ENCODE measurements around the gene CNPY1. TPM values are rescaled to one million over a fixed set of nuclear protein-coding genes. Genes with fewer than 3 reads are reported as not detected.

Gene CNPY1
- polyA plus RNA-seq, 1 donor from 2014 or later = 0.36 TPM

DNA sequence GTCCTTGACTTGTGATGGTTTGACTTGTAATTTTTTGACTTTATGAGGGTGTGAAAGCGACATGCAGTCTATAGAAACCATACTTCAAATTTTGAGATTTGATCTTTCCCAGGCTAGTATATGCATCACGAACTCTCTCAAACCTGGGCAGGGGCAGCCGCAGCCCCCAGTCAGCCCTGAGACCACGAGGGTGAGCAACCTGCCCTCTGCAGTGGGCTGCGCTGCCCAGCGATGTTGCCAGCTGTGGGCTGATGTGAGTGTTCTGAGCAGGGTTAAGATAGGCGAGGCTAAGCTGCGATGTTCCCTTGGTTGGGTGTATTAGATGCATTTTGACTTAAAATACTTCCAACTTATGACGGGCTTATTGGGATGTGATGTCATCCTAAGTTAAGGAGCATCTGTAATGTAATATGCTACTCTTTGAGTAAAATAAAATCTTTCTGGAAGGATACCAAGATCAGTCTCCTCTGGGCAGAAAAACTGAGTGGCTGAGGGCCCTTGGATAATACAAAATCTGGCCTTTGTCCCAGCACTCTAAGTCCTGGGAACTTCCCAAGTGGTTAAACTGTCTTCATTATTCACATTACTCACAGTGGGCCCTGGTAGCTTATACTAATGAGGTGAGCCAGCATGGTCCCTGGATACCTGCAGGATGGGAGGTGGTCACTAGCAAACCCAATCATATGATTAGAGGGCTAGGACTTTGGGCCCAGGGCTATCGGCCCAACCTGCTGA is 28.4 kb upstream of the CNPY1 start:
- no peak overlapping the region for H3K4me3 ChIP-seq (ENCODE audit: low read length)
- H3F3A ChIP-seq (ENCODE audit: insufficient read depth, low read length, poor library complexity, severe bottlenecking) = no peaks in the 10 kb centered on the region
- no peak overlapping the region for H3K4me2 ChIP-seq (ENCODE audit: low read length)
- no peak overlapping the region for H3K9ac ChIP-seq (ENCODE audit: low read length)
- no peaks in the 10 kb centered on the region for H3K27me3 ChIP-seq (ENCODE audit: insufficient read depth, low read depth, low read length)
- no peak overlapping the region for H2AFZ ChIP-seq (ENCODE audit: low read depth, low read length)
- H3K9me3 ChIP-seq (ENCODE audit: low read length) = no peaks in the 10 kb centered on the region
- no peaks in the 10 kb centered on the region for H4K20me1 ChIP-seq (ENCODE audit: insufficient read depth)
- H3K9me2 ChIP-seq (ENCODE audit: insufficient read depth, low read length) = no peaks in the 10 kb centered on the region
- H3K27ac ChIP-seq (ENCODE audit: low read length) = no peak overlapping the region
- H3K36me3 ChIP-seq (ENCODE audit: insufficient read depth, low read length) = no peaks in the 10 kb centered on the region
- no peaks in the 10 kb centered on the region for H3K79me2 ChIP-seq (replicated peaks; ENCODE audit: insufficient read depth, low read length)
- TF ChIP-seq EZH2 (IDR thresholded peaks at IDR 0.05; ENCODE audit: borderline replicate concordance, insufficient read depth, low read length, poor library complexity, severe bottlenecking) = no peak
- no peak for TF ChIP-seq MXI1 (conservative IDR thresholded peaks at IDR 0.05; ENCODE audit: poor library complexity, severe bottlenecking)
- TF ChIP-seq, protein P1, sequence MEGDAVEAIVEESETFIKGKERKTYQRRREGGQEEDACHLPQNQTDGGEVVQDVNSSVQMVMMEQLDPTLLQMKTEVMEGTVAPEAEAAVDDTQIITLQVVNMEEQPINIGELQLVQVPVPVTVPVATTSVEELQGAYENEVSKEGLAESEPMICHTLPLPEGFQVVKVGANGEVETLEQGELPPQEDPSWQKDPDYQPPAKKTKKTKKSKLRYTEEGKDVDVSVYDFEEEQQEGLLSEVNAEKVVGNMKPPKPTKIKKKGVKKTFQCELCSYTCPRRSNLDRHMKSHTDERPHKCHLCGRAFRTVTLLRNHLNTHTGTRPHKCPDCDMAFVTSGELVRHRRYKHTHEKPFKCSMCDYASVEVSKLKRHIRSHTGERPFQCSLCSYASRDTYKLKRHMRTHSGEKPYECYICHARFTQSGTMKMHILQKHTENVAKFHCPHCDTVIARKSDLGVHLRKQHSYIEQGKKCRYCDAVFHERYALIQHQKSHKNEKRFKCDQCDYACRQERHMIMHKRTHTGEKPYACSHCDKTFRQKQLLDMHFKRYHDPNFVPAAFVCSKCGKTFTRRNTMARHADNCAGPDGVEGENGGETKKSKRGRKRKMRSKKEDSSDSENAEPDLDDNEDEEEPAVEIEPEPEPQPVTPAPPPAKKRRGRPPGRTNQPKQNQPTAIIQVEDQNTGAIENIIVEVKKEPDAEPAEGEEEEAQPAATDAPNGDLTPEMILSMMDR (IDR thresholded peaks at IDR 0.05; ENCODE audit: poor library complexity, severe bottlenecking) = no peak
- TF ChIP-seq, protein P2, sequence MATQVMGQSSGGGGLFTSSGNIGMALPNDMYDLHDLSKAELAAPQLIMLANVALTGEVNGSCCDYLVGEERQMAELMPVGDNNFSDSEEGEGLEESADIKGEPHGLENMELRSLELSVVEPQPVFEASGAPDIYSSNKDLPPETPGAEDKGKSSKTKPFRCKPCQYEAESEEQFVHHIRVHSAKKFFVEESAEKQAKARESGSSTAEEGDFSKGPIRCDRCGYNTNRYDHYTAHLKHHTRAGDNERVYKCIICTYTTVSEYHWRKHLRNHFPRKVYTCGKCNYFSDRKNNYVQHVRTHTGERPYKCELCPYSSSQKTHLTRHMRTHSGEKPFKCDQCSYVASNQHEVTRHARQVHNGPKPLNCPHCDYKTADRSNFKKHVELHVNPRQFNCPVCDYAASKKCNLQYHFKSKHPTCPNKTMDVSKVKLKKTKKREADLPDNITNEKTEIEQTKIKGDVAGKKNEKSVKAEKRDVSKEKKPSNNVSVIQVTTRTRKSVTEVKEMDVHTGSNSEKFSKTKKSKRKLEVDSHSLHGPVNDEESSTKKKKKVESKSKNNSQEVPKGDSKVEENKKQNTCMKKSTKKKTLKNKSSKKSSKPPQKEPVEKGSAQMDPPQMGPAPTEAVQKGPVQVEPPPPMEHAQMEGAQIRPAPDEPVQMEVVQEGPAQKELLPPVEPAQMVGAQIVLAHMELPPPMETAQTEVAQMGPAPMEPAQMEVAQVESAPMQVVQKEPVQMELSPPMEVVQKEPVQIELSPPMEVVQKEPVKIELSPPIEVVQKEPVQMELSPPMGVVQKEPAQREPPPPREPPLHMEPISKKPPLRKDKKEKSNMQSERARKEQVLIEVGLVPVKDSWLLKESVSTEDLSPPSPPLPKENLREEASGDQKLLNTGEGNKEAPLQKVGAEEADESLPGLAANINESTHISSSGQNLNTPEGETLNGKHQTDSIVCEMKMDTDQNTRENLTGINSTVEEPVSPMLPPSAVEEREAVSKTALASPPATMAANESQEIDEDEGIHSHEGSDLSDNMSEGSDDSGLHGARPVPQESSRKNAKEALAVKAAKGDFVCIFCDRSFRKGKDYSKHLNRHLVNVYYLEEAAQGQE (IDR thresholded peaks at IDR 0.05; ENCODE audit: borderline replicate concordance) = no peak
- no peak for TF ChIP-seq TAF1 (IDR thresholded peaks at IDR 0.05; ENCODE audit: low read depth)
- no peak for TF ChIP-seq RAD21 (conservative IDR thresholded peaks at IDR 0.05)

DNA sequence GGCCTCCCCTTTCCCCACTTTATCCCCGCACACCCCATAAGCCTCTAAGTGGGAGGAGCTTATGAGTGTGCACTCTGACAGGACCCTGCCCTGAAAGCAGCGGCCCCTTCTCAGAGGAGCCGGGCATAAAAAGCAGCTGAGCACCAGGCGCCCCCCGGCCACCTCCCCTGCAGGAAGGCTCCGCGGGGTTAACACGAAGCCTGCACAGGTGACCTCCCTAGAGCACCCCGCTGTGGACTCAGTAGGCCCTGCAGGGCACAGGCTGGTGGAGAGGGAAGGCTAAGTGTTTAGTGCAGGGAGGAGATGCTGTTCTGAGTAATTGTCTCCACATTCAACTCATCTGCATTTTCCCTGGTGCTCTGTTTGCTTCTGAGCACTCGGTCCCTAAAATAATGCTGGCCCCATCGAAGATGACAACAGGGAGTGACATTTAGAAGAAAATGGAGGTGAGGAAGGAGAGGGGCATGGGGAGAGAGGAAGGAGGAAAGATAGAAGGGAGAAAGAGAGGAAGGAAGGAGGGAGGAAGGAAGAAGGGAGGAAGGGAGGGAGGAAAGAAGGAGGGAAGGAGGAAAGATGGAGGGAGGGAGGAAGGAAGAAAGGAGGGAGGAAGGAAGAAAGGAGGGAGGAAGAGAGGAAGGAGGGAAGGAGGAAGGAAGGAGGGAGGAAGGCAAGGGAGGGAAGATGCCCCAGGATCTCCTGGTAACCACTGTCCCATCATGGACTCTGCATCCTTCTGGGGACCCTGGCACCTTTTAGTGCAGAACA is 25.4 kb upstream of the CNPY1 start:
- TF ChIP-seq SMC3 (conservative IDR thresholded peaks at IDR 0.05; ENCODE audit: poor library complexity) (no peak), MXI1 (conservative IDR thresholded peaks at IDR 0.05; ENCODE audit: poor library complexity, severe bottlenecking) (no peak), RAD21 (conservative IDR thresholded peaks at IDR 0.05) (no peak), EP300 (conservative IDR thresholded peaks at IDR 0.05; ENCODE audit: poor library complexity, severe bottlenecking) (no peak), POLR2AphosphoS5 (IDR thresholded peaks at IDR 0.05) (no peak), TAF1 (IDR thresholded peaks at IDR 0.05; ENCODE audit: low read depth) (no peak), EZH2 (IDR thresholded peaks at IDR 0.05; ENCODE audit: borderline replicate concordance, insufficient read depth, low read length, poor library complexity, severe bottlenecking) (no peak)
- TF ChIP-seq, protein P1 (IDR thresholded peaks at IDR 0.05; ENCODE audit: poor library complexity, severe bottlenecking) = no peak
- Histone ChIP-seq H3F3A (ENCODE audit: insufficient read depth, low read length, poor library complexity, severe bottlenecking) (no peaks in the 10 kb centered on the region), H3K4me3 (ENCODE audit: low read length) (no peak overlapping the region), H3K27me3 (ENCODE audit: insufficient read depth, low read depth, low read length) (no peaks in the 10 kb centered on the region), H2AFZ (ENCODE audit: low read depth, low read length) (no peak overlapping the region), H3K4me2 (ENCODE audit: low read length) (no peak overlapping the region), H3K27ac (ENCODE audit: low read length) (no peak overlapping the region), H3K36me3 (ENCODE audit: insufficient read depth, low read length) (no peaks in the 10 kb centered on the region), H3K9me3 (ENCODE audit: low read length) (no peaks in the 10 kb centered on the region), H3K9ac (ENCODE audit: low read length) (no peak overlapping the region), H3K79me2 (replicated peaks; ENCODE audit: insufficient read depth, low read length) (no peaks in the 10 kb centered on the region), H3K9me2 (ENCODE audit: insufficient read depth, low read length) (no peaks in the 10 kb centered on the region), H4K20me1 (ENCODE audit: insufficient read depth) (no peaks in the 10 kb centered on the region)
